Trophoblast cell (in vitro differentiated cells and primary cell): Measurements from ENCODE around the gene TWF2.

Experiments
- DNase-seq, 2 donors: peaks; one replicate each; pipeline ENCODE4 v3.0.0-alpha.2; 2016
- H2AFZ ChIP-seq: 2 replicates; pipeline ENCODE4 v1.6.1; 2013; ENCODE audit warnings: low read length, moderate library complexity, mild to moderate bottlenecking; ENCODE audit not compliant: insufficient read depth, poor library complexity
- H2AK5ac ChIP-seq: 2 replicates; pipeline ENCODE4 v1.6.1; 2013; ENCODE audit warnings: mild to moderate bottlenecking, low read length
- H2BK120ac ChIP-seq: 2 replicates; pipeline ENCODE4 v1.6.1; 2013; ENCODE audit warnings: low read length, mild to moderate bottlenecking, moderate library complexity; ENCODE audit not compliant: insufficient read depth, poor library complexity
- H2BK12ac ChIP-seq: 2 replicates; pipeline ENCODE4 v1.6.1; 2013; ENCODE audit warnings: mild to moderate bottlenecking, low read length, moderate library complexity
- H2BK5ac ChIP-seq: 2 replicates; pipeline ENCODE4 v1.6.1; 2013; ENCODE audit warnings: low read length, low read depth, moderate library complexity, mild to moderate bottlenecking; ENCODE audit not compliant: poor library complexity
- H3K14ac ChIP-seq: 2 replicates; pipeline ENCODE4 v1.6.1; 2013; ENCODE audit warnings: mild to moderate bottlenecking, low read length
- H3K18ac ChIP-seq: 2 replicates; pipeline ENCODE4 v1.6.1; 2013; ENCODE audit warnings: mild to moderate bottlenecking, low read length
- H3K23ac ChIP-seq: 2 replicates; pipeline ENCODE4 v1.6.1; 2013; ENCODE audit warnings: low read length
- H3K27ac ChIP-seq: 2 replicates; pipeline ENCODE4 v1.5.1; 2013; ENCODE audit warnings: low read depth, mild to moderate bottlenecking, inconsistent platforms, low read length, moderate library complexity
- H3K27me3 ChIP-seq: 2 replicates; pipeline ENCODE4 v1.6.1; 2013; ENCODE audit warnings: inconsistent platforms, mild to moderate bottlenecking, low read length, moderate library complexity; ENCODE audit not compliant: insufficient read depth
- H3K36me3 ChIP-seq, 2 experiments: 1 replicate in 1 of 2; 2 replicates in 1 of 2; pipeline ENCODE4 v1.6.1; 2013; ENCODE audit warnings: low read length in 2 of 2, mild to moderate bottlenecking in 2 of 2, moderate library complexity in 1 of 2; ENCODE audit not compliant: insufficient read depth in 2 of 2, control insufficient read depth in 1 of 2
- H3K4ac ChIP-seq: 2 replicates; pipeline ENCODE4 v1.6.1; 2013; ENCODE audit warnings: low read depth, mild to moderate bottlenecking, low read length, moderate library complexity
- H3K4me1 ChIP-seq, 2 experiments: 1 replicate in 1 of 2; 2 replicates in 1 of 2; pipeline ENCODE4 v1.6.1; 2013; ENCODE audit warnings: low read length in 2 of 2, mild to moderate bottlenecking in 2 of 2, moderate library complexity in 1 of 2; ENCODE audit not compliant: insufficient read depth in 2 of 2, control insufficient read depth in 1 of 2
- H3K4me2 ChIP-seq: 2 replicates; pipeline ENCODE4 v1.6.1; 2013; ENCODE audit warnings: inconsistent platforms, mild to moderate bottlenecking, low read length, moderate library complexity
- H3K4me3 ChIP-seq: 2 replicates; pipeline ENCODE4 v1.5.1; 2013; ENCODE audit warnings: mild to moderate bottlenecking, low read depth, low read length, inconsistent platforms
- H3K79me1 ChIP-seq: one replicate; pipeline ENCODE4 v1.6.1; 2013; ENCODE audit warnings: low read length
- H3K79me2 ChIP-seq: 2 replicates; pipeline ENCODE4 v1.6.1; 2013; ENCODE audit warnings: low read length, mild to moderate bottlenecking; ENCODE audit not compliant: control insufficient read depth, insufficient read depth, poor library complexity
- H3K9ac ChIP-seq: 2 replicates; pipeline ENCODE4 v1.6.1; 2013; ENCODE audit warnings: mild to moderate bottlenecking, low read length
- H3K9me3 ChIP-seq: 2 replicates; pipeline ENCODE4 v1.6.1; 2013; ENCODE audit warnings: low read depth, mild to moderate bottlenecking, control low read depth, inconsistent platforms, low read length; ENCODE audit not compliant: insufficient read depth
- H4K12ac ChIP-seq: 2 replicates; pipeline ENCODE4 v1.6.1; 2013; ENCODE audit warnings: low read depth, mild to moderate bottlenecking, low read length, moderate library complexity
- H4K8ac ChIP-seq: 2 replicates; pipeline ENCODE4 v1.6.1; 2013; ENCODE audit warnings: low read depth, mild to moderate bottlenecking, low read length, moderate library complexity
- H4K91ac ChIP-seq: one replicate; pipeline ENCODE4 v1.6.1; 2013; ENCODE audit warnings: low read depth, mild to moderate bottlenecking, low read length, moderate library complexity
- WGBS: extraction: QIAGEN DNeasy Blood & Tissue Kit; methylation state at CpG from one replicate; pipeline ENCODE4 v1.1.7; 2013; ENCODE audit warnings: missing lambda C conversion rate; ENCODE audit not compliant: insufficient read length, insufficient coverage; ENCODE audit errors: extremely low coverage; 5-methylcytosine and 5-hydroxymethylcytosine counted together

TWF2 gene

DNA sequence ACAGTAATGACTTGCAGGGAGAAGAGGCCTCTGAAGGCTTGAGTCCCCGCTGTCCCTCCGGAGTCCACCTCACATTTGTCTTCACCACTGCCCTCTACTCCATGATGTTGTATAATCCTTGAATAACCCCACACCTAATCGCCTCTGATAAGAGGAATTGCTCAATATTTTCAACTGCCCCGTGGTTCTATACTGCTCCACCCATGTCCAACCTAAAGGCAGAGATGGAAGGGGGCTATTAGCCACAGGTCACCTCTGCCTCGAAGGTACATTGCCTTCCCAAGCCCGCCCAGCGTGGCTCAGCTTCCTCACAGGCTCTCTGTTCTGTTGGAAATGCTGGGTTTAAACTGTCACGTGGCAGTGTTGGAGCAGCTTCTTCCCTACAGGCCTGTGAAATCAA lies 26.0 kb downstream of the TWF2 start:
- no peak overlapping the region for H3K9ac ChIP-seq
- no peak overlapping the region for H4K8ac ChIP-seq
- H3K4ac ChIP-seq = no peak overlapping the region
- H4K12ac ChIP-seq = no peak overlapping the region
- no peak overlapping the region for H3K18ac ChIP-seq
- H2AK5ac ChIP-seq = no peak overlapping the region
- H3K4me2 ChIP-seq = no peak overlapping the region
- H4K91ac ChIP-seq = no peak overlapping the region
- H2BK5ac ChIP-seq = no peak overlapping the region
- no peak overlapping the region for H3K4me3 ChIP-seq
- H3K36me3 ChIP-seq = peaks cover 52 to 63% of the 10 kb centered on the region in 2 experiments
- H3K4me1 ChIP-seq = peaks cover 3 to 12% of the 10 kb centered on the region in 2 experiments
- no peaks in the 10 kb centered on the region for H3K27me3 ChIP-seq
- H3K27ac ChIP-seq = no peak overlapping the region
- no peak overlapping the region for H3K14ac ChIP-seq
- no peak overlapping the region for H2BK120ac ChIP-seq
- H3K23ac ChIP-seq = no peak overlapping the region
- no peaks in the 10 kb centered on the region for H3K79me2 ChIP-seq
- DNase-seq = no peak
- no peak overlapping the region for H2BK12ac ChIP-seq
- H3K79me1 ChIP-seq = no peaks in the 10 kb centered on the region
- peaks cover 5% of the 10 kb centered on the region for H3K9me3 ChIP-seq
- H2AFZ ChIP-seq = no peak overlapping the region
- WGBS = no CpG with 5 or more reads among the region's 8 CpGs

DNA sequence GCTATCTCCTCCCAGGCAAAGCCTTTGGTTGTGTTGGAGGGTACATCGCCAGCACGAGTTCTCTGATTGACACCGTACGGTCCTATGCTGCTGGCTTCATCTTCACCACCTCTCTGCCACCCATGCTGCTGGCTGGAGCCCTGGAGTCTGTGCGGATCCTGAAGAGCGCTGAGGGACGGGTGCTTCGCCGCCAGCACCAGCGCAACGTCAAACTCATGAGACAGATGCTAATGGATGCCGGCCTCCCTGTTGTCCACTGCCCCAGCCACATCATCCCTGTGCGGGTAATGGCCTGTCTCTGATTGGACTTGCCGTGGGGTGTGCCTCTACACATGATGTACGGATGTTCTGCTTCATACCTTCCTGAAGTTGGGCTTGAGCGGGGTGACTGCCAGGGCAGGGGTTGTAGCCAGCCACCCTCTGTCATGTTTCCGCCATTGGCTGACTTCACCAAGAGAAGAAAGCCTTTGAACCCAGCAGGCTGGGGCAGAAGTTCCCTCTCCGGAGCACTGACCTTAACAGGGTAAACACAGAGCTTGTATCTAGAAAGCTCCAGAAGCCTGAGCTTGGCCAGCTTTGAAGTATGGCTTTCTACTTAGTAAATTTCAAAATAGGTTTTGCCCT lies 27.6 kb downstream of the TWF2 start:
- no CpG with 5 or more reads among the region's 18 CpGs for WGBS

DNA sequence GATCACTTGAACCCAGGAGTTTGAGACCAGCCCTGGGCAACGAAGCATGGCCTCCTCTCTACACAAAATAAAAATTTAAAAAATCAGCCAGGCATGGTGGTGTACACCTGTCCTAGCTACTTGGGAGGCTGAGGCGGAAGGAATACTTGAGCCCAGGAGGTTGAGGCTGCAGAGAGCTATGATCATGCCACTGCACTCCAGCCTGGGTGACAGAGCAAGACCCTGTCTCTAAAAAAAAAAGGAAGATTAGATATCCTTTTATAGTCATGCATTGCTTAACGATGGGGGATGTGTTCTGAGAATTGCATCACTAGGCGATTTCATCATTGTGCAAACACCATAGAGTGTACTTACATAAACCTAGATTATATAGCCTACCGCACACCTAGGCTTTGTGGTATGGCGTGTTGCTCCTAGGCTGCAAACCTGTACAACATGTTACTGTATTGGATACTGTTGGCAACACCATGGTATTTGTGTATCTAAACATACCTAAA lies 28.4 kb downstream of the TWF2 start:
- Histone ChIP-seq H4K8ac (no peak overlapping the region), H3K14ac (no peak overlapping the region), H4K91ac (no peak overlapping the region), H4K12ac (no peak overlapping the region), H2BK120ac (no peak overlapping the region), H3K36me3 (peaks cover 60 to 83% of the 10 kb centered on the region in 2 experiments), H3K79me2 (no peaks in the 10 kb centered on the region), H3K4me2 (no peak overlapping the region), H3K4me3 (no peak overlapping the region), H3K4ac (no peak overlapping the region), H2AFZ (no peak overlapping the region), H3K79me1 (no peaks in the 10 kb centered on the region), H2BK5ac (no peak overlapping the region), H3K4me1 (no peaks in the 10 kb centered on the region), H3K23ac (no peak overlapping the region), H3K27me3 (no peaks in the 10 kb centered on the region), H3K27ac (no peak overlapping the region), H3K9ac (no peak overlapping the region), H2AK5ac (no peak overlapping the region), H3K9me3 (peaks cover 5% of the 10 kb centered on the region), H2BK12ac (no peak overlapping the region), H3K18ac (no peak overlapping the region)
- WGBS = no CpG with 5 or more reads among the region's 6 CpGs
- peak in 1 of 2 donors; percentile 64 for DNase-seq

More for the DNA sequence above, 27.6 kb downstream of the TWF2 start:
- Histone ChIP-seq H4K91ac (no peak overlapping the region), H2AK5ac (no peak overlapping the region), H3K79me1 (no peaks in the 10 kb centered on the region), H3K9me3 (peaks cover 5% of the 10 kb centered on the region), H4K8ac (no peak overlapping the region), H3K27ac (no peak overlapping the region), H3K18ac (no peak overlapping the region), H3K14ac (no peak overlapping the region), H2BK5ac (no peak overlapping the region), H3K4me3 (no peak overlapping the region), H3K4me1 (no peaks in the 10 kb centered on the region), H3K4me2 (no peak overlapping the region), H3K27me3 (no peaks in the 10 kb centered on the region), H3K4ac (no peak overlapping the region), H3K9ac (no peak overlapping the region), H3K23ac (no peak overlapping the region), H3K36me3 (peaks cover 58 to 75% of the 10 kb centered on the region in 2 experiments), H3K79me2 (no peaks in the 10 kb centered on the region), H4K12ac (no peak overlapping the region), H2AFZ (no peak overlapping the region), H2BK120ac (no peak overlapping the region), H2BK12ac (no peak overlapping the region)
- no peak for DNase-seq

GRCh38 chr3:52210037-52210436 lies 28.9 kb downstream of the TWF2 start:
- no peak overlapping the region for H2AFZ ChIP-seq

More at GRCh38 chr3:52210037-52210436, 28.9 kb downstream of the TWF2 start:
- Histone ChIP-seq H3K79me2 (no peaks in the 10 kb centered on the region), H4K12ac (no peak overlapping the region), H3K14ac (no peak overlapping the region), H3K36me3 (peaks cover 57 to 81% of the 10 kb centered on the region in 2 experiments), H3K23ac (no peak overlapping the region), H3K27ac (no peak overlapping the region), H3K9me3 (peaks cover 2% of the 10 kb centered on the region), H3K18ac (no peak overlapping the region), H4K8ac (no peak overlapping the region), H3K27me3 (no peaks in the 10 kb centered on the region), H3K4me2 (no peak overlapping the region), H3K4me3 (no peak overlapping the region), H2BK5ac (no peak overlapping the region), H4K91ac (no peak overlapping the region), H2BK12ac (no peak overlapping the region), H3K4me1 (no peaks in the 10 kb centered on the region), H2BK120ac (no peak overlapping the region), H3K9ac (no peak overlapping the region), H3K79me1 (no peaks in the 10 kb centered on the region), H2AK5ac (no peak overlapping the region), H3K4ac (no peak overlapping the region)
- no peak for DNase-seq
